Keratinocyte (primary cell): ENCODE results near the gene TSHZ3. TPM values are rescaled to one million over a fixed set of nuclear protein-coding genes. Genes with fewer than 3 reads are reported as not detected.

ENCODE experiments used
- DNase-seq: peaks from one replicate; pipeline ENCODE4 v3.0.0-alpha.2; 2011; ENCODE audit warnings: low read depth, missing footprints, low spot score
- FAIRE-seq: peaks from 2 replicates; lab custom pipeline; 2011; peaks lifted over from hg19 to GRCh38; lab: Jason Lieb, UNC
- H2AFZ ChIP-seq: 2 replicates; pipeline ENCODE4 v1.6.0; 2012; ENCODE audit warnings: low read length, control low read depth, inconsistent platforms; ENCODE audit not compliant: control insufficient read depth
- H3K27ac ChIP-seq: 2 replicates; pipeline ENCODE4 v1.5.1; 2011; ENCODE audit warnings: low read length; ENCODE audit not compliant: control insufficient read depth, insufficient read depth
- H3K27me3 ChIP-seq: 3 replicates; pipeline ENCODE4 v1.6.0; 2011; ENCODE audit warnings: low read length; ENCODE audit not compliant: control insufficient read depth, insufficient read depth; ENCODE audit errors: extremely low read depth
- H3K36me3 ChIP-seq, 2 experiments: 2 replicates in 1 of 2; 3 replicates in 1 of 2; pipeline ENCODE4 v1.5.1; 2011; ENCODE audit warnings: low read length in 2 of 2, mild to moderate bottlenecking in 1 of 2; ENCODE audit not compliant: control insufficient read depth in 2 of 2, insufficient read depth in 2 of 2; ENCODE audit errors: extremely low read depth in 1 of 2
- H3K4me1 ChIP-seq: 3 replicates; pipeline ENCODE4 v1.5.1; 2011; ENCODE audit warnings: low read length; ENCODE audit not compliant: control insufficient read depth, insufficient read depth; ENCODE audit errors: extremely low read depth
- H3K4me2 ChIP-seq: 3 replicates; pipeline ENCODE4 v1.6.0; 2011; ENCODE audit warnings: low read depth, low read length; ENCODE audit not compliant: control insufficient read depth, insufficient read depth; ENCODE audit errors: extremely low read depth
- H3K4me3 ChIP-seq, 3 experiments: fragments of 200-600 bp in 1 of 3; sonication (generic) in 1 of 3; 2 replicates in 2 of 3; 3 replicates in 1 of 3; pipeline ENCODE4 v1.5.1; 2011 to 2016; ENCODE audit warnings: low read length in 3 of 3, mild to moderate bottlenecking in 3 of 3, control low read depth in 2 of 3, inconsistent platforms in 1 of 3, low read depth in 1 of 3, mixed read lengths in 1 of 3, mixed run types in 1 of 3, moderate library complexity in 1 of 3; ENCODE audit not compliant: control insufficient read depth in 2 of 3, insufficient read depth in 2 of 3; ENCODE audit errors: extremely low read depth in 1 of 3
- H3K79me2 ChIP-seq: 2 replicates; pipeline ENCODE4 v1.6.0; 2012; ENCODE audit warnings: low read length; ENCODE audit not compliant: control insufficient read depth, insufficient read depth
- H3K9ac ChIP-seq: 3 replicates; pipeline ENCODE4 v1.6.0; 2011; ENCODE audit warnings: low read length; ENCODE audit not compliant: control insufficient read depth, insufficient read depth; ENCODE audit errors: extremely low read depth
- H3K9me1 ChIP-seq: 3 replicates; pipeline ENCODE4 v1.6.0; 2011; ENCODE audit warnings: low read length; ENCODE audit not compliant: control insufficient read depth, insufficient read depth; ENCODE audit errors: extremely low read depth
- H3K9me3 ChIP-seq: 2 replicates; pipeline ENCODE4 v1.5.1; 2012; ENCODE audit warnings: low read depth, low read length; ENCODE audit not compliant: control insufficient read depth
- H4K20me1 ChIP-seq: 3 replicates; pipeline ENCODE4 v1.6.0; 2011; ENCODE audit warnings: low read length; ENCODE audit not compliant: control insufficient read depth, insufficient read depth; ENCODE audit errors: extremely low read depth
- CTCF ChIP-seq, 3 experiments: IDR thresholded peaks in 1 of 3; conservative IDR thresholded peaks in 1 of 3; optimal IDR thresholded peaks in 1 of 3; 2 replicates in 2 of 3; 3 replicates in 1 of 3; pipeline versions ENCODE3 to v1.5.1; 2011; ENCODE audit warnings: low read length in 3 of 3, mild to moderate bottlenecking in 3 of 3, moderate library complexity in 2 of 3, control low read depth in 1 of 3, inconsistent platforms in 1 of 3; ENCODE audit not compliant: insufficient read depth in 2 of 3; ENCODE audit errors: extremely low read depth in 1 of 3
- EZH2 ChIP-seq: IDR thresholded peaks from one replicate; pipeline ENCODE4 v1.6.1; 2012; ENCODE audit warnings: inconsistent platforms, mild to moderate bottlenecking, low read length, moderate library complexity
- dilution Hi-C: fragments of 300-500 bp; cut with MboI; formaldehyde crosslinking; loops from one replicate; pipeline ENCODE4 v1.7.0; 2020; ENCODE audit warnings: low sequenced_read_pairs; ENCODE audit not compliant: extremely low pct_ligation_motif_present
- polyA plus RNA-seq, 5 experiments: library from polyadenylated mRNA; depleted of rRNA in 3 of 5; stranded (reverse) in 3 of 5; stranded (forward) in 1 of 5; unstranded in 1 of 5; fragments of >200 nt; gene quantifications; 1 replicate in 1 of 5; 2 replicates in 3 of 5; 3 replicates in 1 of 5; pipeline versions ENCODE4 v1.2.1 to v1.2.3, GENCODE V29; 2011 to 2012; ENCODE audit warnings: missing spikeins in 2 of 5, low read depth in 1 of 5, low replicate concordance in 1 of 5

Gene TSHZ3
- polyA plus RNA-seq, 1 donor (not counting 4 experiments of a cell fraction or from before 2014, with no cell fraction given): 3.6 TPM

- FAIRE-seq (no peak), DNase-seq (no peak)
- Histone ChIP-seq H3K4me2 (no peak overlapping the region), H2AFZ (no peak overlapping the region), H3K4me3 (no peak overlapping the region), H4K20me1 (no peaks in the 10 kb centered on the region), H3K27me3 (no peaks in the 10 kb centered on the region), H3K4me1 (peaks cover 19% of the 10 kb centered on the region), H3K79me2 (no peaks in the 10 kb centered on the region), H3K36me3 (no peaks in the 10 kb centered on the region), H3K9me3 (peaks cover 8% of the 10 kb centered on the region), H3K27ac (no peak overlapping the region), H3K9me1 (no peaks in the 10 kb centered on the region), H3K9ac (no peak overlapping the region)
- dilution Hi-C loops: no loop called here
- TF ChIP-seq CTCF (optimal IDR thresholded peaks at IDR 0.05 in 1 of 3, IDR thresholded peaks at IDR 0.05 in 1 of 3, conservative IDR thresholded peaks at IDR 0.05 in 1 of 3; ENCODE audit: extremely low read depth in 1 of 3, insufficient read depth in 2 of 3, low read length in 3 of 3): no peak
- TF ChIP-seq EZH2: no peak
Observed at GRCh38 chr19:31255174-31255799, 93.9 kb downstream of the TSHZ3 start.

DNA sequence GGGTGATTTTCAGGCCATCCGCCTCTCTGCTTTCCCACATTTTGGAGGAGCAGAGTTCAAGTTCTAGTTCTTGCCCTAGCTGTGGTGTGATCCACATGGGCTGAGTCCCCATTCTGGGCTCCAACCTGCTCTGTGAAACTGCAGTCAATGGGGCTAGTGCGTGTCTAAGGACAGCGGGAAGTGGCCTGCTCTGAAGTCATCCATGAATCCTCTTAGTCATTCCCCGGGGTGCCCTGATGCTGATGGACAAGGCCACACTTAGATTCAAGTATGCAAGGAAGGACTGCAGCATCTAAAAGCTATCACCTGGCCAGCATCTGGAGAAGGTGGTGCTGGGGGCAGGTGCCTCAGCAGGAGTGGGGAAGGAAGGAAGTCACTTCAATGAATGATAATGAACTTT lies 94.6 kb downstream of the TSHZ3 start:
- Histone ChIP-seq H3K9ac (no peak overlapping the region), H3K36me3 (no peaks in the 10 kb centered on the region), H3K4me3 (no peak overlapping the region), H3K4me1 (peaks cover 19% of the 10 kb centered on the region), H3K79me2 (no peaks in the 10 kb centered on the region), H4K20me1 (no peaks in the 10 kb centered on the region), H3K27ac (no peak overlapping the region), H3K9me1 (no peaks in the 10 kb centered on the region), H3K9me3 (peaks cover 5% of the 10 kb centered on the region), H2AFZ (no peak overlapping the region), H3K27me3 (no peaks in the 10 kb centered on the region), H3K4me2 (peak overlapping the region; percentile 33)
- FAIRE-seq (no peak), DNase-seq (no peak)
- dilution Hi-C loops: no loop called here
- TF ChIP-seq CTCF (optimal IDR thresholded peaks at IDR 0.05 in 1 of 3, IDR thresholded peaks at IDR 0.05 in 1 of 3, conservative IDR thresholded peaks at IDR 0.05 in 1 of 3; ENCODE audit: extremely low read depth in 1 of 3, insufficient read depth in 2 of 3, low read length in 3 of 3): no peak
- TF ChIP-seq EZH2: no peak
